Measurements from ENCODE around the gene MSGN1. TPM values are rescaled to one million over a fixed set of nuclear protein-coding genes. Genes with fewer than 3 reads are reported as not detected.
A peak's percentile ranks its signal among the peaks of the same experiment; 100 is the strongest.
"Not testable (repeated sequence)": the region's sequence is repeated elsewhere in the genome, so short reads cannot be mapped to it uniquely, and the experiment has no call there.

Gene MSGN1
- total and polyA plus RNA-seq, 4 donors, result not detected

DNA sequence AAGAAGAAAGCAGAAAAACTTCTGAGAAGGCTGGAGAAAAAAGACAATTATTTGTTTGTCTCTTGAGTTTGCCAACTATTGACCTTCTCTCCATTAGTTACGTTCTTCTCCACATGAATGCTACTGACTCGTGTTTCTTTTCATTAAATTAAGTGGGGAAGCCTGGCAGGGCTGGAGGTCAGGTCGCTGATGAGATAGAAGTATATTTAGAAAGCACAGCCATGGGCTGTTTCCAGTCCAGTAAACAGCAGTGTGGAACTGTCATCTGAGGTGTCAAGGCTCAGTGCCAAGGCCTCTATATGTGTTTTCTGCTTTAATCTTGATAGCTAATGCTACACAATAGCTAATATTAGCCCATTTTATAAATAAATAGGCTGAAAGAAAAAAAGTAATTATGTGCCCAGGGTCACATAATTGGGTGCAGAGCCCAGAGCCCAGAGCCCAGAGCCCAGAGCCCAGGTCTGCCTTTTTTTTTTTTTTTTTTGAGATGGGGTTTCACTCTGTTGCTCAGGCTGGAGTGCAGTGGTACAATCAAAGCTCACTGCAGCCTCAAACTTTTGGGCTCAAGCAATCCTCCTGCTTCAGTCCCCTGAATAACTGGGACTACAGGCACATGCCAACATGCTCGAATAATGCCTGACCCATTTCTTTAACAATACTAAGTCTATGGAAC lies 6.3 kb downstream of the MSGN1 start:
- Histone ChIP-seq H3K36me3 (ENCODE audit: control insufficient read depth in 4 of 4, insufficient read depth in 4 of 4, low read length in 4 of 4) (no peaks in the 10 kb centered on the region), H3K27me3 (ENCODE audit: control insufficient read depth in 3 of 3, insufficient read depth in 3 of 3, low read length in 2 of 3) (no peaks in the 10 kb centered on the region), H3K27ac (ENCODE audit: low read depth in 1 of 2, low read length in 1 of 2) (peak overlapping the region in 1 of 2 donors; percentile 83), H3K9ac (ENCODE audit: insufficient read depth in 1 of 2, low read length in 2 of 2) (no peak overlapping the region), H3K4me1 (ENCODE audit: control insufficient read depth in 5 of 5, insufficient read depth in 5 of 5, low read length in 5 of 5) (peaks cover 0 to 27% (median 13%) of the 10 kb centered on the region in 5 donors), H3K4me3 (no peak overlapping the region), H3K9me3 (ENCODE audit: control insufficient read depth in 4 of 4, insufficient read depth in 3 of 4, low read length in 3 of 4) (no peaks in the 10 kb centered on the region)
- peak; percentile 54 to 78 (median 66) for DNase-seq
- ATAC-seq (ENCODE audit: insufficient read depth, low FRiP score), result no peak
- 53 to 69% methylated on average over 4 of the region's 4 CpGs for WGBS, 2 donors
- TF ChIP-seq, protein P1, sequence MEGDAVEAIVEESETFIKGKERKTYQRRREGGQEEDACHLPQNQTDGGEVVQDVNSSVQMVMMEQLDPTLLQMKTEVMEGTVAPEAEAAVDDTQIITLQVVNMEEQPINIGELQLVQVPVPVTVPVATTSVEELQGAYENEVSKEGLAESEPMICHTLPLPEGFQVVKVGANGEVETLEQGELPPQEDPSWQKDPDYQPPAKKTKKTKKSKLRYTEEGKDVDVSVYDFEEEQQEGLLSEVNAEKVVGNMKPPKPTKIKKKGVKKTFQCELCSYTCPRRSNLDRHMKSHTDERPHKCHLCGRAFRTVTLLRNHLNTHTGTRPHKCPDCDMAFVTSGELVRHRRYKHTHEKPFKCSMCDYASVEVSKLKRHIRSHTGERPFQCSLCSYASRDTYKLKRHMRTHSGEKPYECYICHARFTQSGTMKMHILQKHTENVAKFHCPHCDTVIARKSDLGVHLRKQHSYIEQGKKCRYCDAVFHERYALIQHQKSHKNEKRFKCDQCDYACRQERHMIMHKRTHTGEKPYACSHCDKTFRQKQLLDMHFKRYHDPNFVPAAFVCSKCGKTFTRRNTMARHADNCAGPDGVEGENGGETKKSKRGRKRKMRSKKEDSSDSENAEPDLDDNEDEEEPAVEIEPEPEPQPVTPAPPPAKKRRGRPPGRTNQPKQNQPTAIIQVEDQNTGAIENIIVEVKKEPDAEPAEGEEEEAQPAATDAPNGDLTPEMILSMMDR (IDR thresholded peaks at IDR 0.05; ENCODE audit: control extremely low read depth, extremely low read depth), result no peak

DNA sequence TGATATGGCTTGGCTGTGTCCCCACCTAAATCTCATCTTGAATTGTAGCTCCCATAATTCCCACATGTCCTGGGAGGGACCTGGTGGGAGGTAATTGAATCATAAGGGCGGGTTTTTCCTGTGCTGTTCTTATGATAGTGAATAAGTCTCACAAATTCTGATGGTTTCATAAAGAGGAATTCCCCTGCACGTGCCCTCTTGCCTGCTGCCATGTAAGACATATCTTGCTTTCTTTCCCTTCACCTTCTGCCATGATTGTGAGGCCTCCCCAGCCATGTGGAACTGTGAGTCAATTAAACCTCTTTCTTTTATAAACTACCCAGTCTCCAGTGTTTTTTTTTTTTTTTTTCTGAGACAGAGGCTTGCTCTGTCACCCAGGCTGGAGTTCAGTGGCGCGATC lies 7.4 kb downstream of the MSGN1 start:
- H3K27ac ChIP-seq (ENCODE audit: low read depth in 1 of 2, low read length in 1 of 2); H3K9me3 ChIP-seq (ENCODE audit: control insufficient read depth in 4 of 4, insufficient read depth in 3 of 4, low read length in 3 of 4); H3K36me3 ChIP-seq (ENCODE audit: control insufficient read depth in 4 of 4, insufficient read depth in 4 of 4, low read length in 4 of 4); H3K27me3 ChIP-seq (ENCODE audit: control insufficient read depth in 3 of 3, insufficient read depth in 3 of 3, low read length in 2 of 3); H3K4me3 ChIP-seq; DNase-seq; ATAC-seq (ENCODE audit: insufficient read depth, low FRiP score); H3K9ac ChIP-seq (ENCODE audit: insufficient read depth in 1 of 2, low read length in 2 of 2): not testable (repeated sequence)
- 82 to 90% methylated on average over 4 of the region's 4 CpGs for WGBS, 2 donors
- H3K4me1 ChIP-seq (ENCODE audit: control insufficient read depth in 5 of 5, insufficient read depth in 5 of 5, low read length in 5 of 5), result peaks cover 0 to 27% (median 13%) of the 10 kb centered on the region in 5 donors

DNA sequence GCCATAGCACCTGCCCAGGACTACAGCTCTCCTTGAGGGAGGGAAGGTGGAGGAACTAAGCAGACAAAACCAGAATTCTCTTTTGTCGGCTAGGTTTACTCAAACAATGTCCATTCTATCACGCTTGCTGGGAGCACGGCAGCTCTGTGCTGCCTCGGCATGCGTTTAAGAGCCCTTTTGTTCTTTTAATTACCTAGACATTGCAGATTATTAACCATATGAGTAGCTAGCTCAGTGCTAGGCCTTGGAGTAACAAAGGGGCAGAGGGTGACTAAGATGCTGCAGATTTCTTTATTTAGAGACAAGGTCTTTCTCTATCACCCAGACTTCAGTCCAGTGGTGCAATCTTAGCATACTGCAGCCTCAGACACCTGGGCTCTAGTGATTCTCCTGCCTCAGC lies 11.1 kb downstream of the MSGN1 start:
- Histone ChIP-seq H3K27me3 (ENCODE audit: control insufficient read depth in 3 of 3, insufficient read depth in 3 of 3, low read length in 2 of 3) (peaks cover 0 to 6% (median 3%) of the 10 kb centered on the region in 3 donors), H3K4me1 (ENCODE audit: control insufficient read depth in 5 of 5, insufficient read depth in 5 of 5, low read length in 5 of 5) (peaks cover 0 to 15% (median 8%) of the 10 kb centered on the region in 5 donors), H3K4me3 (no peak overlapping the region), H3K9ac (ENCODE audit: insufficient read depth in 1 of 2, low read length in 2 of 2) (no peak overlapping the region), H3K27ac (ENCODE audit: low read depth in 1 of 2, low read length in 1 of 2) (no peak overlapping the region), H3K36me3 (ENCODE audit: control insufficient read depth in 4 of 4, insufficient read depth in 4 of 4, low read length in 4 of 4) (no peaks in the 10 kb centered on the region), H3K9me3 (ENCODE audit: control insufficient read depth in 4 of 4, insufficient read depth in 3 of 4, low read length in 3 of 4) (no peaks in the 10 kb centered on the region)
- 77 to 91% methylated on average over 5 of the region's 5 CpGs for WGBS, 2 donors
- ATAC-seq (ENCODE audit: insufficient read depth, low FRiP score) (no peak), DNase-seq (no peak)
- TF ChIP-seq, protein P1 (IDR thresholded peaks at IDR 0.05; ENCODE audit: control extremely low read depth, extremely low read depth), result no peak

DNA sequence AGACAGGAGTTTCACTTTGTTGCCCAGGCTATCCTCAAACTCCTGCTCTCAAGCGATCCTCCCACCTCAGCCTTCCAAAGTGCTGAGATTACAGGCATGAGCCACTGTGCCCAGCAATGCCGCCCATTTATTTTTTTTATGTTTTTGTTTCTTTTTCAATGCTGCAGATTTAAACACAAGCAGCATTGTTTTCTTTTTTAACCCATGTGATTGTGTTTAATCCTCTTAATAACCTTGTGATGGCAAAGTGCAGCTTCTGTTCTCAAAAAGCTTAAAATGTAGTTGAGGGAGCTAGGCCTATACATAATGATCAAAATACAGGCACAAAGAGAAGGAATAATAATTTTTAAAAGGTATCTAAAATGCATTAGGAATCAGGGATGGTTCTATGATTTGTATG lies 11.5 kb downstream of the MSGN1 start:
- H3K36me3 ChIP-seq (ENCODE audit: control insufficient read depth in 4 of 4, insufficient read depth in 4 of 4, low read length in 4 of 4), result no peaks in the 10 kb centered on the region
- H3K4me1 ChIP-seq (ENCODE audit: control insufficient read depth in 5 of 5, insufficient read depth in 5 of 5, low read length in 5 of 5), result peaks cover 0 to 10% (median 5%) of the 10 kb centered on the region in 5 donors
- no peaks in the 10 kb centered on the region for H3K9me3 ChIP-seq (ENCODE audit: control insufficient read depth in 4 of 4, insufficient read depth in 3 of 4, low read length in 3 of 4)
- no peak overlapping the region for H3K4me3 ChIP-seq
- H3K9ac ChIP-seq (ENCODE audit: insufficient read depth in 1 of 2, low read length in 2 of 2), result no peak overlapping the region
- peaks cover 0 to 6% (median 3%) of the 10 kb centered on the region in 3 donors for H3K27me3 ChIP-seq (ENCODE audit: control insufficient read depth in 3 of 3, insufficient read depth in 3 of 3, low read length in 2 of 3)
- WGBS, 2 donors, result 93 to 96% methylated on average over 2 of the region's 2 CpGs
- DNase-seq (no peak), ATAC-seq (ENCODE audit: insufficient read depth, low FRiP score) (no peak)
- H3K27ac ChIP-seq (ENCODE audit: low read depth in 1 of 2, low read length in 1 of 2), result no peak overlapping the region
- TF ChIP-seq, protein P1 (IDR thresholded peaks at IDR 0.05; ENCODE audit: control extremely low read depth, extremely low read depth), result no peak

Data from lung (tissue), 12 donors.